8988T (cell line): ENCODE measurements around the gene MARCHF6.
"Not testable (repeated sequence)": the region's sequence is repeated elsewhere in the genome, so short reads cannot be mapped to it uniquely, and the experiment has no call there.

Experiments
- DNase-seq: peaks from one replicate; pipeline ENCODE4 v3.0.0; 2011

MARCHF6 gene

DNA sequence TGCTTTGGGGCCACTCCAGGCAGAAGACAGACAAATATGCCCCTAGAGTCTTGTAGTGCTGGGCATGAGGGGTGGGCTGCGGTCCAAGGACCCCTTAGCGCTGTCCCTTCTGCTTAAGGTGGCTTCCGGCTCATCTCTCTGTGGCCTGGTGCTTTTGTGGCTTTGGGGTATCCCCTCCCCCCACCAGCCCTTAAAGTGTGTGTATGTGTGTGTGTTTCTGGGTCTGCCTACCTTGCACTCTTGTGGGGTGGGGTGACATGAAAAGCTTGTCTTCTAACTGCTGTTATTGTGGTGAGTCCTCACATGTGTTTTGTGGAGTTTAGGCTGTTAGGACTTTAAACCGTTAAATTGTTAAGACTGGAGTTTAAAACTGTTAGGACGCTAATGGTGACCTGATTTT, 23.6 kb downstream of the MARCHF6 start:
- no peak for DNase-seq

- DNase-seq, result no peak
These were observed 28.3 kb downstream of the MARCHF6 start for GRCh38 chr5:10381803-10382202.

DNA sequence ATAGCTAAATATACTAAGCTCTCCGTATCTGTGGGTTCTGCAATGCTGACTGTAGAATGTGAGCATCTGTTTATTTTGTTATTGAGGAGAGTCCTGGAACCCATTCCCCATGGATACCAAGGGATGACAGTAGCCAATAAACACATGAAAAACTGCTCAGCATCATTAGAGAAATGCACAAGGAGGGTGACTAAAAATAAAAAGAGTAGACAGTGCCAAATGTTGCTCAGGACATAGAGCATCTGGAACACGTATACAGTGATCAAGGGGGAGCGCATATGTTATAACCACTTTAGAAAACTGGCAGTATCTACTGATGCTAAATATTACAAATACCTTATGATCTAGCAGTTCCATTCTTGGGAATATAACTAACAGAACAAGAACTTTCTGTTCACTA, 31.0 kb downstream of the MARCHF6 start:
- DNase-seq, result no peak

- no peak for DNase-seq
These were observed 34.2 kb downstream of the MARCHF6 start for GRCh38 chr5:10387690-10388089.

DNA sequence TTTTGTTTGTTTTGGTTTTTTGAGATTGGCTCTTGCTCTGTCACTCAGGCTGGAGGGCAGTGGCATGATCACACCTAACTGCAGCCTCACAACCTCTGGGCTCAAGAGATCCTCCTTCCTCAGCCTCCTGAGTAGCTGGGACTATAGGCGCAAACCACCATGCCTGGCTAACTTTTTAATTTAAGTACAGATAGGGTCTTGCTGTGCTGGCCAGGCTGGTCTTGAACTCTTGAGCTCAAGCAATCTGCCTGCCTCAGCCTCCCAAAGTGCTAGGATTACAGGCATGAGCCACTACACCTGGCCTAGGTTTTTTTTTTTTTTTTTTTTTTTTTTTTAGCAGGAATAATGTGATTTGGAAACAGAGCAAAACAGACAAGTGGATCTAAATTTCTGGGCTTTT, 37.6 kb downstream of the MARCHF6 start:
- no peak for DNase-seq

DNA sequence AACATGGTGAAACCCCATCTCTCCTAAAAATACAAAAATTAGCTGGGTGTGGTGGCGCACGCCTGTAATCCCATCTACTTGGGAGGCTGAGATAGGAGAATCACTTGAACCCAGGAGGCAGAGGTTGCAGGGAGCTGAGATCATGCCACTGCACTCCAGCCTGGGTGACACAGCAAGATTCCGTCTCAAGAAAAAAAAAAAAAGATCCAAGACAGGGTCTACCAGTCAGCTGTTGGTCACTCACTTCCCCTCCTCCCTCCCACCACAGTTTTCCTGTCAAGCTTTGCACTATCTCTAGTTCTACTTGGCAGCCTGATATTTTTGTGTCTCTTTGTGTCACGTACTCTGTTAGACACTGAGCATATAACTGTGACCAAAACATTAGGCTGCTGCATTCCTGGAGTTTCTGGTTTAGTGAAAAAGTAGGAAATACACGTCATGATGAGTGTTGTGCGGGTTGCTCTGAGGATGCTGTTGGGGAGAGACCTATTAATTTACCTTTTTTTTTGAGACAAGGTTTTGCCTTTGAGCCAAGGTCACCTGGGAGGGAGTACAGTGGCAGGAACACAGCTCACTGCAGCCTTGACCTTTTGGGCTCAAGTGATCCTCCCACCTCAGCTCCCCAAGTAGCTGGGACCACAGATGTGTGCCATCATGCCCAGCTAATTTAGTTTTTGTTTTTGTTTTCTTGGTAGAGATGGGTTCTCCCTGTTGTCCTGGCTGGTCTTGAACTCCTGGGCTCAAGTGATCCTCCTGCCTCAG, 39.3 kb downstream of the MARCHF6 start:
- not testable (repeated sequence) for DNase-seq

- no peak for DNase-seq
These were observed 40.0 kb downstream of the MARCHF6 start for GRCh38 chr5:10393491-10393890.

GRCh38 chr5:10396552-10396951, 43.1 kb downstream of the MARCHF6 start:
- no peak for DNase-seq

- DNase-seq, result no peak
These were observed 46.3 kb downstream of the MARCHF6 start for GRCh38 chr5:10399839-10400238.

DNA sequence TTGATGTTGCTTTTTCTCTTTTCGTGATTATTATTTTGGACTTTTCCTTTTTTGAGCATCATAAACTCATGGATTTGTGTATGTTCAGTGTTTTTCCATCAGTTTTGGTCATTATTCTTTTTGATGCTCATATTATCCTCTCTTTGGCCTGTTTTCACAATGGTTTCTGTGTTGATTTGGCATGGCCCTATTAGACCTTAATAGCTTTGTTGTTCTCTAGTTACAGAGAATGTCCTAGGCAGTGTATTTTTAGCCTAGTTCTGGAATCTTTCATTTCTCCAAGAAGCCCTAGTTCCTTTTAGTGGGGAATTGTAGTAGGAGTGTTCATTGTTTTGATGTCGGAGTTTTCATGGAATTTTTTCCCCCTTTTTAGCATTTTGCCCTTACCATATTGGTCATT, 46.9 kb downstream of the MARCHF6 start:
- DNase-seq, result no peak

GRCh38 chr5:10400831-10401230, 47.3 kb downstream of the MARCHF6 start:
- DNase-seq, result no peak

- no peak for DNase-seq
These were observed 48.0 kb downstream of the MARCHF6 start for GRCh38 chr5:10401498-10401897.
